Inflammatory macrophage treated with lipopolysaccharide for 4 hours (primary cell): ENCODE measurements around the gene SH3GL3.

Experiments used
- DNase-seq: peaks from one replicate; pipeline ENCODE4 v3.0.0-alpha.2; 2020

SH3GL3 gene

DNA sequence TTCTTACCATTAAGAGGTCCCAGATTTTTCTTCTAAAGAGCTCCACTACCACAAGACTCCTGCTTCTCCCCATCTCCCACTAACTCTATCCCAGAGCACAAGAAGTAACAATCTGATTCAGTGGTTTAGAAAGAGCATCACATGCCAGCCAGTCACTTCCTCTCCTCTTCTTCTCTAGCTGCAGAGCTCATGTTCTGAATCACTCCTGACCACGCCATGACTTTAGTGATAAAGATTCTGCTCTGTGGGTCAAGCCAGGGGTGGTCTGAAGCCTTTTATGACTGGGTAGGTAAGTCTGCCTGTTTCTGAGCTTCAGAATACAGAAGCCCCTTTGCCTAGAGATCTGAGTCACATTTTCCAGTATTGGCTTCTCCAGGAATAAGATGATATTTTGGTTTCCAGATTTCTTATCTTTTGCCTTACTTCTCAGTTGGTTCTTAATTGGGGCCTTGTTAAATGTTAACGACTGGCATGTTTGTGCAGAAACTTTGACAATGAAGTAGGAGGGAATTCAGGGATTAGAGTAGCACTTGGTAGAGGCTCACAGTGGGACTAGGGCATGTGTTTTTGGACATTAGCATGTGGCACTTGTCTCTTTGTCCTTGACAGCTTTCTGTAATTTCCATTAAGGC, 179.1 kb downstream of the SH3GL3 start:
- peak; percentile 1 for DNase-seq

GRCh38 chr15:83631534-83631933, 184.4 kb downstream of the SH3GL3 start:
- no peak for DNase-seq

GRCh38 chr15:83643201-83643600, 196.1 kb downstream of the SH3GL3 start:
- DNase-seq = no peak

GRCh38 chr15:83644439-83644838, 197.3 kb downstream of the SH3GL3 start:
- DNase-seq = no peak

DNA sequence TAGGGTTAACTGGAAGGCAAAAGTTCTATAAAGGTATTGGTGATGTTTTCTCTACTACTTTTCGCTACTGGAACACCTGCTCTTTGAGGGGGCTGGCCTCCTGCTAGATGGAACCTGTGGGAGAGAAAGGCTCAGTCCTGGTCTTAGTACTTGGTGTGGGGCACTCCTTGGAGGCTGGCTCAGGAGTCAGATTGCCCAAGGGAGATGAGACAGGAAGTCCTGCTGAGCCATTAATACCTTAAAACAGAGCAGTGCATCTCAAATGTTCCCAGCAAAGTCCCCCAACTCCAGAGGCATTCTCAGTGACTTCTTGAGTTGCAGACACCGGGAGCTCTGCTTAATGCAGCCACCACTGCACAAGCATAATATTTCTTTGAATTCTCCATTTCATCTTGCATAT, 203.7 kb downstream of the SH3GL3 start:
- no peak for DNase-seq

GRCh38 chr15:83651541-83651940, 204.4 kb downstream of the SH3GL3 start:
- no peak for DNase-seq

DNA sequence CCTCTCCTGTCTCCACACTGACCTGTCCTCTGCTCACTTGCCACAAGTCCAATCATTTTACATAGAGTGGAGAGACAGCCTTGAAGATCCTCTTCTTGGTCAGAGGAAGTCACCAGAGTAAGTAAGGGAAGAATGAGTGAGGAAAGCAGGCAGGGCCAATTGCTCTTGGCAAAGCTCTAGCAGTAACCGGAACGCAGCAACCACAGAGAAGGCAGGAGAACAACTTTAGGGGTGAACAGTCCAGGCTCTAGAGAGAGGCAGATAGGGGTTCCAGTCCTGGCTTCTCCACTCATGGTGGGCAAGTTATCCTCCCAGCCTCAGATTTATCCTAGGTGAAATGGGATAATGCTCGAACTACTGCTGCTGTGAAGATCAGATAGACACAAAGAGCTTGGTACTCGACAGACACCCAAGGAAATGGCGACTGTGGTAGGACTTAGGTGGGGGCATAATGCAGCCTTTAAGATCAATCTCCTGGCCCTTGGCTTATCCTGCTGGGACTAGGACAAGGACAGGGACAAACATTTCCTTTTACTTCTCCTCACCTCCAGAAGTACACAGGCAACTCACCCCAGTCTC, 205.6 kb downstream of the SH3GL3 start:
- no peak for DNase-seq

DNA sequence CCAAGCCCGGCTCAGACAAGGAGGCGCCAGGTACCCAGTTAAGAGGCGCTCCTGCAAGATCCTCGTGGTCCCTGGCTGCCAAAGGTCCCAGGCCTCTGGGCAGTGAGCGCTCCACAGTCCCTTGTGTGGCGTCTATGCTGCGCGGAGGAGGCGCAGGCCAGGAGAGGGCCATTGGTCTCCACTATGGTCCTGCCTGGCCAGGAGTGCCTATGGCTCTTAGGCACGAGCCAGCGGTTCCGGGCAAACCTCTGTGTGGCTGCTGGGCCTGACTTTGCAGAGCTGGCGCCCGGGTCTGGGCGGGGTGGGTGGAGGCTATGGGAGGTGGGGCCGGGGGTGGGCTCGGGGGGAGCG, 206.1 kb downstream of the SH3GL3 start:
- DNase-seq = no peak

DNA sequence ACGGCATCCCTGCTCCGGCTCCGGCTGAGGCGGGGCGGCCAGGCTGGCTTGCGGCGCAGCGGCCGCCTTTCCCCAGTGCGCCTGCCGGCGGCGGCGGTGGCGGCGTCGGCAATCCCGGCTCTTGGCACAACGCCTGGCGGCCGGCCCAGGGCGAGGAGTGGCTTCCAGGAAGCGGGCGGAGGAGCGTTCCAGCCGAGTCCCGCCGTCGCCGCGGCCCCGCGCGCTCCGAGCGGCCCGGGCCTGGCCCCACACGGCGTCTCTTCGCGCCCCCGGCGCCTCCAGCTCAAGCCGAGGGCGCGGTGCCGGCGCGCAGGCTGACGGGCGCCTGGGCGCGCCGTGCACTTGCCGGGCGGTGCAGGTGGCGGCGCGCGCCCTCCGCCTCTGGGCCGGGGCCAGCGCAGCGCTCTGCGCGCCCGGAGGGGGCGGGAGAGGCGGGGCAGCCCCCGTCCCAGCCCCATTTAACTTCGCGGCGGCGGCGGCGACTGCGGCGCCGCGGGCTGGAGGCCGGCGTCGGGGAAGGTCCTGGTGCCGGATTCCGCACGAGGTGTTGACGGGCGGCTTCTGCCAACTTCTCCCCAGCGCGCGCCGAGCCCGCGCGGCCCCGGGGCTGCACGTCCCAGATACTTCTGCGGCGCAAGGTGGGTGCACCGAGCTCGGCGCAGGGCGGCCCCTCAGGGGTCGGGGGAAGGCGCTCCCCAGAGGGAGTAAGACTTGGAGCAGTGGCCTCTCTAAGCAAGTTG, 206.7 kb downstream of the SH3GL3 start, which contains the start of gene ADAMTSL3:
Gene ADAMTSL3, plus strand, starts transcription at position 485 of the 740 bp plus-strand sequence. CDS start 1,639 bp downstream, outside the sequence.
- no peak for DNase-seq

DNA sequence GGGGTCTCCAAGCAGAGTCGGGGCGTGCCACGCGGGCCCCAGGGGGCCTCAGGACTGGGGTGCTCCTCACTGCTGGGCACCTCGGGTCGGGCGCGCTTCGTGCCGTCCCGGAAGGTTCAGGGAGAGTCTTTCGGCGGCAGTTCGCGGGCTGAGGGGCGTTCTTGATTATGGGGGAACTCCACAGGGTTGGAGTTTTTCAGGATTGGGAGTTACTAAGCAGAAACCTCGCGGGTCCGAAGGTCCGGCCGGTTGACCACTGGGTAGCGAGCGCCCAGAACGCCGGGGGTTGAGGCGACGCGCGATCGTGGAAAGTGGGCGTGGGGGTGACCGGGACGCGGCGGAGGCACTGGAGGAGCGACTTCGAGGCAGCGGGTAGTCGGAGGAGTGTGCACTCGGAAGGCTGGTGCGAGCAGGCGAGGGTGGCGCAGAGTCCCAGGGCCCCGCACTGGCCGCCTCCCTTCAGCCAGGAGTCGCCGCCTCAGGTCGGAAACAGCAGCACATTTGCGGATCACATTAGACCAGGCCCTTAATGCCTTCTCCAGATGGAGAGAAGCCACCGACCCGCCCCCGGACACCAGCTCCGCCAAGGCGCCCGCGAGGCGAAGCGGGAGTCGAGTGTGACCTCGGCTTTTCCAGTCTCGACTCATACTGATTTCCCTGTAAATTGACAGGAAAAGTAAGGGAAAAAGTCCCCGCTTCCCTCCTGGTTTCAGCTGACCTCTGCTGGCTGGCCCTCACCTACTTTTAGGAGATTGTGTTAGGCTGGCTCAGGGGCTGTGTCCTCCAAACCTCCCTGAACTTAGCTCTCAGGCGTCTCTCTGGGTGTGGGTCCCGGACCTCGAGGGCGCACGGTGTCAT, 207.5 kb downstream of the SH3GL3 start:
- DNase-seq = no peak

DNA sequence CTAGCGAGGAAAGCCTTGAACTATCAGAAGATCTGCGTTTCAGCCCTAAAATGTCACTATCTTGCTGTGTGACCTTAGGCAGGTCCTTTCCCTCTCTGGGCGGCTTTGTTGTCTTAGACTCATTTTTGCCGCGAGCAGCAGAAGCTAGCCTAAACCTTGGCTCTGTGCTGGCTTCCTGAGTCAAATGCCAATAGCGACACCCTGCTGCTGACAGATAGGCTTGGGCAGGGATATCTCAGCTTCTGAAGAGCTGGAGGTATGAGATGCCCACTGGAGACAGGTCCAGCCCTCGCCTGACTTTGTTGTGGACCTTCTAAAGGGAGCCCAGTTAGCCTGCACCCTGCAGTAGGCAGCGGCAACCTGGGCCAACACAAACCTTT, 208.1 kb downstream of the SH3GL3 start:
- no peak for DNase-seq

DNA sequence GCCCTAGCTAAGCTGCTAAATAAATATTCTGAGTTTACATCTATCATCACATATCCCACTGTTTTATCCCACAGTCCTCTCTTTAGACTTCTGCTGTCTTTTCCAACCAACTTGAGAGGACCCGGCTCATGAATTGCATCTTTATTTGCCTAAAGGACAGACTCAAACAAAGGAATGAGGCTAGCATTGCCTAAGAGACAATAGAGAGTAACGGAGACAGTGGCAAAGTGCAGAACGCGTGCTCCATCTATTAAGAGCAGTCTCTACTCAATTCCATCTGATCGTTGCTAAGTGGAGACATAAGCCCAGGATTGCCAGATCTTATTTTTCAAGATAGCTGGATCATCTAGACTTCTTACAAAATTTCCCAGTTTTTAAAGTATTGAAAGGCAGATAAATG, 209.1 kb downstream of the SH3GL3 start:
- no peak for DNase-seq

DNA sequence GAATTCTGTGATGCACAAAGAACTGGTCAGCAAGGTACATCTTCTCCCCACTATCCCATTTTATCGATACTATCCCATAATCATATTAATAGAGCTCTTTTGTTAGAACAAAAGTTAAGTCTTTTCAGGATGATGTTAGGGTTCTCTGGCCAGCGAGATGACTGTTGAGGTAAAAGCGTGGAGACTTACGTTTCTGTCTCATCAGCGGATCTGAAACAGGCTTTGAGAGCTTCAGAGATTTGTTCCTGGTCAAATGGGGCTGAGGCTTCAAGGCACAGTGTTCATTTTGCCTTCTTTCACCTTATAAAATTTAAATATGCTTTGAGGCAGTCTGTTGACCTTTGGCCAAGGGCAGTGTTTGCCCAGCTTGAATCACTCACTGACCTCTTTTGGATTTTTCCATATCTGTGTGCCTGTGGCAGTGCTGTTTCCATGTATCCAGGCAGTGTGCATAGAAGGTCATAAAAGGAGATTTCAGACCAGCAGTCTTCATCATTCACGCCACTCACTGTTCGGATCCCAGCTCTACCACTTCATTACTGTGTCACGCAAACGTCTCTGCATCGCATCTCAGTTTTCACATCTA, 209.9 kb downstream of the SH3GL3 start:
- DNase-seq = no peak

- no peak for DNase-seq
Observed at GRCh38 chr15:83657549-83657948, 210.4 kb downstream of the SH3GL3 start.

DNA sequence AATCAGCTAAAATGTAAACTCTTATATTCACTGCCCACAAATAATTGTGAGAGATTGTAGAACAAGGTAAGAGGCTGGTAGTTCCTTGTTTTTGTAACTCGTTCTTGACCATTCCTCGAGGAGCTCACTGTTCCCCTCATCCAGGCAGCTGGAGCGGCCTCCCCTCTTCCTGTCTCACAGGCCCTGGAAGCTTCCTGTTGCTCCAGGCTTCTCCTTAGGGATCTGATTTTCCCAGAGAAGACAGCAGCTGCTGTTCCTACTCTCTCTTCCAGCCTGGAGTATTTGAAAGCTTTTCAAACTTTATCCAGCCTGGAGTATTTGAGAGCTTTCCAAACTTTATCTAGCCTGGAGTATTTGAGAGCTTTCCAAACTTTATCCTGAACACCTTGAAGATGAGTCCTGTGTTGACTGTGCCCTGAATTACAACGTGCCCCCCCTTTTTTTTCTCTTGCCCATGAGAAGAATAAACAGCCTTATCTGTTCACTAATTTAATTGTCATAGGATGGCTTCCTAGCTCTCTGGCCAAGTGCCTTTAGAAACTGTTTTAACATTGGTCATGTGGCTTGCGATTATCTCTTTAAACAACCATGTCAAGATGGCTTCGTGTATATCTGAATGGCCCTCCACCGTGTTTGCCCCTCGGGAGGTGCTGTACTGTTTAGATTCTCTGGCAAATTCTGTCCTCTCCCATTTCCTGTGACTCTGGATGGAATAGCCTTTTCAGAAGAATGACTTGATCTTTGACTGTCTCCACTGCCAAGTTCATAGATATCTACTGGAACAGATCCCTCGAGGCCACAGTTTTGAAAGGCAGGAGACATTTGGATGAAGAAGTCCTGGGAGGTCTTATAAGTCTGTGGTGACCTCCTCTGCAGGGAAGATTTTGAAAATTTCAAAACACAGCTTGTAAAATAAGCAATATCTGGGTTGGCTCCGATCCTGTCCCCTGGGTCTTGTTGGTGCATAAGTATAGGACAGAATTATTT, 211.6 kb downstream of the SH3GL3 start:
- DNase-seq = no peak

GRCh38 chr15:83659417-83659812, 212.3 kb downstream of the SH3GL3 start:
- no peak for DNase-seq

DNA sequence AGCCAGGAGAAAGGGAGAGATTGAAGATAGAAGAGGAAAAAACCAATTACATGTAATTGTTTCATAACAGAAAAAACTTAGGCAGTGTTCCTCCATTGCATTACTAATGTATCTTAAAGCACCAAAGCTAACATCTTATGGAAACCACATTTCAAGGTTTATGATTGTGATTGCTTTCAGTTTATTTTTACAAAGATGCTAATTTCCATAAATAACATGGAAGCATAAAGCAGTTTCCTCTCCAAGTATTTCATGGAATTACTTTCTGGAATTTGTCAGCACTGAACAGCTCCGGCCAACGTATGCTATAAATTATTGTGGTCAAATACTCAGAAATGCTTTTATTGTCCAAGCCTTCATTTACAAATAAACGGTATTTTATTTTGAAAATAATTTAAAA, 218.3 kb downstream of the SH3GL3 start:
- no peak for DNase-seq
